ENCODE measurements around the gene ABCG1.

The ABCG1 gene

DNA sequence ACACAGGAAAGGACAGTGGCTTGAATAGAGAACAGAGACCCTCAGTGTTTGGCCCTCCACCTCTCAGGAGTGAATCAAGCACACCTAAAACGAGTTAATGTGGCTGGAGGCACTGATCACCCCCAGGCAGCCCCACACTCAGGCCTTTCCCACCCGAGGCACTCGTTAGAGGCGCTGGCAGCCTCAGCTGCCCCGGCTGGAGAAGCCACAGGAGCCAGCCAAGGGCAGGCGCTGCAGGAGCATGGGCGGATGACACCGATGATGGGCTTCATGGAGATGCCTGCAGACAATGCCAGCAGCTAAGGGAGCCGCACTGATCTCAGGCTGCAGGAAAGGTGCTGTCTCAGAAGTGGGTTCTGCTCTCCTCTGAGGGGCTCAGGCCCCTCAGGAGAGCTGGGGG lies 24.1 kb upstream of the ABCG1 start:
- no peak overlapping the region for H3K27ac ChIP-seq
- no peak overlapping the region for H3K4me3 ChIP-seq (IDR thresholded peaks at IDR 0.05; ENCODE audit: insufficient read depth, low read depth, low read length)
- no peaks in the 10 kb centered on the region for H3K27me3 ChIP-seq (ENCODE audit: insufficient read depth, low read depth)
- no peak overlapping the region for H2AFZ ChIP-seq (ENCODE audit: low read depth)
- no peak overlapping the region for H3K4me2 ChIP-seq
- H3K36me3 ChIP-seq (ENCODE audit: insufficient read depth), result no peaks in the 10 kb centered on the region
- no peak overlapping the region for H3K9ac ChIP-seq
- H4K20me1 ChIP-seq (ENCODE audit: insufficient read depth), result no peaks in the 10 kb centered on the region
- H3K79me2 ChIP-seq (ENCODE audit: insufficient read depth, low read depth), result no peaks in the 10 kb centered on the region
- TF ChIP-seq CTCF (conservative IDR thresholded peaks at IDR 0.05; ENCODE audit: low read depth, low read length), result no peak
- peaks cover 16% of the 10 kb centered on the region for H3K4me1 ChIP-seq (ENCODE audit: low read depth, poor library complexity, severe bottlenecking)

DNA sequence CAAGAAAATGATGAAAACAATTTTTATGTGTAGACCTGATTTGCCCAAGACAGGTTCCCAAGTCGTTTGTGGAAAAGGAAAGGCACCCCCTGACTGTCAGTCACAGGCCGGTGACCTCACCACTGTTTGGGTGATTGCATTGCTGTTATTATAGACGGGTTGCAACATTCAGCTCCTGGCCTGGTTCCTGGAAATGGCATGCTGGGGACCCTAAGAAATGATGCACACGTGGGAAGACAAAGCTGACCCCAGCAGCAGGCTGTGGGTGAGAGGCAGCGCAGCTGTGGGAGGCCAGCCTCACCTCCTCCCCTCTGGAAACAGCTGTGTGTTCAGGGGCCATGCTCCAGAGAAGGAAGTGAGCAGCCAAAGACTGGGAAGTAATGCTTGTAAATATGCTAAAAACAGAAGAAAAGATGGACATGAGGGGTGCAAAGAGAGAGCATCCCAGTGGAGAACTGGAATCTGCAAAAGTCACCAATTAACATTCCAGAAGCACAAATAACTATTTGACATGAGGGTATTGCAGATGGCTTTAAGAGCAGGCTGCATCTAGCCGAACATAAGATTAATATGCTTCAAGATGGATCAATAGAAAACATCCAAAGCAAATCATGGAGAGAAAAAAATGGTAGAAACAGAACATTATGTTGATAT lies 23.4 kb upstream of the ABCG1 start:
- Histone ChIP-seq H3K4me1 (ENCODE audit: low read depth, poor library complexity, severe bottlenecking) (peaks cover 17% of the 10 kb centered on the region), H3K27ac (no peak overlapping the region), H3K36me3 (ENCODE audit: insufficient read depth) (no peaks in the 10 kb centered on the region), H3K9ac (no peak overlapping the region), H4K20me1 (ENCODE audit: insufficient read depth) (no peaks in the 10 kb centered on the region), H2AFZ (ENCODE audit: low read depth) (no peak overlapping the region), H3K27me3 (ENCODE audit: insufficient read depth, low read depth) (no peaks in the 10 kb centered on the region), H3K4me2 (no peak overlapping the region), H3K4me3 (IDR thresholded peaks at IDR 0.05; ENCODE audit: insufficient read depth, low read depth, low read length) (no peak overlapping the region), H3K79me2 (ENCODE audit: insufficient read depth, low read depth) (no peaks in the 10 kb centered on the region)
- no peak for TF ChIP-seq CTCF (conservative IDR thresholded peaks at IDR 0.05; ENCODE audit: low read depth, low read length)

- Histone ChIP-seq H3K4me2 (peak overlapping the region; percentile 26), H2AFZ (ENCODE audit: low read depth) (peak overlapping the region; percentile 12; the same call in 1 of the 2 replicates), H3K9ac (no peak overlapping the region), H4K20me1 (ENCODE audit: insufficient read depth) (no peaks in the 10 kb centered on the region), H3K4me3 (IDR thresholded peaks at IDR 0.05; ENCODE audit: insufficient read depth, low read depth, low read length) (no peak overlapping the region), H3K79me2 (ENCODE audit: insufficient read depth, low read depth) (no peaks in the 10 kb centered on the region), H3K36me3 (ENCODE audit: insufficient read depth) (no peaks in the 10 kb centered on the region), H3K4me1 (ENCODE audit: low read depth, poor library complexity, severe bottlenecking) (peaks cover 17% of the 10 kb centered on the region), H3K27me3 (ENCODE audit: insufficient read depth, low read depth) (no peaks in the 10 kb centered on the region), H3K27ac (no peak overlapping the region)
- TF ChIP-seq CTCF (conservative IDR thresholded peaks at IDR 0.05; ENCODE audit: low read depth, low read length), result no peak
These were observed 19.7 kb upstream of the ABCG1 start for GRCh38 chr21:42198929-42199867.

- Histone ChIP-seq H3K4me3 (IDR thresholded peaks at IDR 0.05; ENCODE audit: insufficient read depth, low read depth, low read length) (no peak overlapping the region), H3K27me3 (ENCODE audit: insufficient read depth, low read depth) (no peaks in the 10 kb centered on the region), H3K36me3 (ENCODE audit: insufficient read depth) (no peaks in the 10 kb centered on the region), H3K27ac (no peak overlapping the region), H2AFZ (ENCODE audit: low read depth) (no peak overlapping the region), H3K4me1 (ENCODE audit: low read depth, poor library complexity, severe bottlenecking) (peaks cover 17% of the 10 kb centered on the region), H3K9ac (no peak overlapping the region), H4K20me1 (ENCODE audit: insufficient read depth) (no peaks in the 10 kb centered on the region), H3K79me2 (ENCODE audit: insufficient read depth, low read depth) (no peaks in the 10 kb centered on the region), H3K4me2 (peak overlapping the region; percentile 26; the same call in 1 of the 2 replicates)
- TF ChIP-seq CTCF (conservative IDR thresholded peaks at IDR 0.05; ENCODE audit: low read depth, low read length), result no peak
These were observed 19.0 kb upstream of the ABCG1 start for GRCh38 chr21:42199868-42200463.

All from KMS-11 (cell line).